Cardiac muscle cell (in vitro differentiated cells and primary cell): Measurements from ENCODE around the gene MYO5B. TPM values are rescaled to one million over a fixed set of nuclear protein-coding genes. Genes with fewer than 3 reads are reported as not detected.

Experiments used
- DNase-seq, 2 donors: peaks; one replicate each; pipeline versions ENCODE4 v3.0.0 to v3.0.0-alpha.2; 2010 to 2017; ENCODE audit warnings: low read depth in 1 of 2, low spot score in 1 of 2
- H3K27ac ChIP-seq: fragments of 200-600 bp; sonication (generic); 2 replicates; pipeline ENCODE4 v1.5.1; 2016
- H3K27me3 ChIP-seq: fragments of 200-600 bp; sonication (generic); 2 replicates; pipeline ENCODE4 v1.6.0; 2016; ENCODE audit warnings: control low read depth
- H3K36me3 ChIP-seq: fragments of 200-600 bp; sonication (generic); 2 replicates; pipeline ENCODE4 v1.5.1; 2016; ENCODE audit warnings: control low read depth
- H3K4me1 ChIP-seq: fragments of 200-600 bp; sonication (generic); 2 replicates; pipeline ENCODE4 v1.8.1; 2017; ENCODE audit warnings: low read depth, mild to moderate bottlenecking, mixed run types
- H3K4me3 ChIP-seq: fragments of 200-600 bp; sonication (generic); 2 replicates; pipeline ENCODE4 v1.5.1; 2016; ENCODE audit warnings: mild to moderate bottlenecking
- H3K9me3 ChIP-seq: fragments of 200-600 bp; sonication (generic); 2 replicates; pipeline ENCODE4 v1.5.1; 2017; ENCODE audit warnings: low read depth, mild to moderate bottlenecking, control low read depth
- polyA plus RNA-seq: library from polyadenylated mRNA; unstranded; fragments of >200 nt; fragmentation: Nextera tagmentation; extraction: Ambion mirVana; gene quantifications from 2 replicates; pipeline ENCODE4 v1.2.1, GENCODE V29; 2016
- total RNA-seq: library from RNA; depleted of rRNA; stranded (reverse); fragments of >200 nt; gene quantifications from 2 replicates; pipeline ENCODE4 v1.2.3, GENCODE V29; 2016
- TF ChIP-seq, protein P1 (sequence below): IDR thresholded peaks from 2 replicates; pipeline ENCODE4 v1.5.1; 2012; ENCODE audit warnings: low read depth, mild to moderate bottlenecking, low read length

Gene MYO5B
- total and polyA plus RNA-seq, 2 experiments from 2014 or later: 3.0 to 16.7 TPM

DNA sequence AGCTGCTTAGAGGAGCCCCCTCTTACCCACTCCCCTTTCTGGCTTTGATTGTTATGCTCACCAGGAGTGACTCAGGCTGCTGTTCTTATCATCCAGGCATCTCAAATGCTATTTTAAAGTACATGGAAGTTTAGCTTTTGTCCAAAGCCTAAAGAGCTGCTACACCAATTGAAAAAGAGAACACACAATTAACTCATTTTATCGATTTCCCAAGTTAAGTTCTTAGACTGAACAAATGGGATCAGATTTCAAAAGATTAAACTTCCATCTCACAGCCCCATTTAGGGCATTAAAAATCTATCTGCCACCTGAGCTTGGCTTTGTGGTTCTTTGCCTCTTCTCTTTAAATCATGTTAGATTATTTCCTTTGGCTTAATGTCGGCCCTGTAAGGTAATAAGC, 81.2 kb downstream of the MYO5B start:
- no peak overlapping the region for H3K4me3 ChIP-seq
- TF ChIP-seq, protein P1, sequence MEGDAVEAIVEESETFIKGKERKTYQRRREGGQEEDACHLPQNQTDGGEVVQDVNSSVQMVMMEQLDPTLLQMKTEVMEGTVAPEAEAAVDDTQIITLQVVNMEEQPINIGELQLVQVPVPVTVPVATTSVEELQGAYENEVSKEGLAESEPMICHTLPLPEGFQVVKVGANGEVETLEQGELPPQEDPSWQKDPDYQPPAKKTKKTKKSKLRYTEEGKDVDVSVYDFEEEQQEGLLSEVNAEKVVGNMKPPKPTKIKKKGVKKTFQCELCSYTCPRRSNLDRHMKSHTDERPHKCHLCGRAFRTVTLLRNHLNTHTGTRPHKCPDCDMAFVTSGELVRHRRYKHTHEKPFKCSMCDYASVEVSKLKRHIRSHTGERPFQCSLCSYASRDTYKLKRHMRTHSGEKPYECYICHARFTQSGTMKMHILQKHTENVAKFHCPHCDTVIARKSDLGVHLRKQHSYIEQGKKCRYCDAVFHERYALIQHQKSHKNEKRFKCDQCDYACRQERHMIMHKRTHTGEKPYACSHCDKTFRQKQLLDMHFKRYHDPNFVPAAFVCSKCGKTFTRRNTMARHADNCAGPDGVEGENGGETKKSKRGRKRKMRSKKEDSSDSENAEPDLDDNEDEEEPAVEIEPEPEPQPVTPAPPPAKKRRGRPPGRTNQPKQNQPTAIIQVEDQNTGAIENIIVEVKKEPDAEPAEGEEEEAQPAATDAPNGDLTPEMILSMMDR: no peak
- peaks cover 5% of the 10 kb centered on the region for H3K4me1 ChIP-seq
- DNase-seq: no peak
- H3K9me3 ChIP-seq: no peaks in the 10 kb centered on the region
- no peaks in the 10 kb centered on the region for H3K36me3 ChIP-seq
- H3K27me3 ChIP-seq: no peaks in the 10 kb centered on the region
- H3K27ac ChIP-seq: no peak overlapping the region

DNA sequence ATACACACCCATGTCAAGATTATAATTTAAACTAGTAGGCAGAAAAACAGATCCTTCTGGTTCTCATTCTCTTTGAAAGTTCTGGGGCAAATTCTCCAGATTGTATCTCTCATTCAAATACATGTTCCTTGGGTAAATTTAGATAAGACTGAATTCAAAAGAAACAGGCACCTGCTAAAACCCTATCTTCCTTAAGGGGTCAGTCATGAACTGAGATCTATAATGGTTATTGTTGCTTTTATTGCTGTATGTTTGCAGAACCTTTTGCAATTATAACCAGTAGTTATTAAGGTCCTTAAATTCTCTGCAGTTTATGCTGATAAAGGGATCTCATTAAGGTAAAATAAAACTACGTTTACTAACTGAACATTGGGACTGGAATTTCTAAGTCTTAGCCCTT, 83.5 kb downstream of the MYO5B start:
- H3K36me3 ChIP-seq: no peaks in the 10 kb centered on the region
- H3K4me3 ChIP-seq: no peak overlapping the region
- no peak overlapping the region for H3K27ac ChIP-seq
- no peaks in the 10 kb centered on the region for H3K27me3 ChIP-seq
- no peak for DNase-seq
- TF ChIP-seq, protein P1: no peak
- no peaks in the 10 kb centered on the region for H3K9me3 ChIP-seq
- H3K4me1 ChIP-seq: peaks cover 5% of the 10 kb centered on the region

DNA sequence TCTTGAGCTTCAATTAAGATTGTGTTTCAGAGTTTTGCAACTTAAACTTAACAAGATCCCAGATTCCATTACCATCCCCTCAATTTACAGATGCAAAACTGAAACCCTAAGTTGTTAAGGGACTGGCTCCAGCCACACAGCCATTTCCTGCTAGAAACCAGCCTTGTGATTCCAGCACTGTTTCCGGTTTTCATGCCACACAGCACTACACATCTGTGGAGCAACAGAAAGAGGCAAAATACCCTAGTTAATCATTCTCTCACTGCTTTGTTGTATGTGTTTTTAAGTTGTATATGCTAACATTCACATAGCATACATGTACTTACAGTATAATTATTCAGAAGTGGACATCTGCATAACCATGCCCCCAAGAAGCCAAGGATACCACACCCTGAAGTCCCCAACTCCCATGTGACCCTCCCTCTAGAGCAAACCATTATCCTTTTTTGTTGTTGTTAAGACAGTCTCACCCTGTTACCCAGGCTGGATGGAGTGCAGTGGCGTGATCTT, 87.4 kb downstream of the MYO5B start:
- H3K27ac ChIP-seq: no peak overlapping the region
- no peaks in the 10 kb centered on the region for H3K4me1 ChIP-seq
- H3K9me3 ChIP-seq: no peaks in the 10 kb centered on the region
- TF ChIP-seq, protein P1: no peak
- no peak overlapping the region for H3K4me3 ChIP-seq
- H3K27me3 ChIP-seq: no peaks in the 10 kb centered on the region
- no peaks in the 10 kb centered on the region for H3K36me3 ChIP-seq
- DNase-seq: no peak

DNA sequence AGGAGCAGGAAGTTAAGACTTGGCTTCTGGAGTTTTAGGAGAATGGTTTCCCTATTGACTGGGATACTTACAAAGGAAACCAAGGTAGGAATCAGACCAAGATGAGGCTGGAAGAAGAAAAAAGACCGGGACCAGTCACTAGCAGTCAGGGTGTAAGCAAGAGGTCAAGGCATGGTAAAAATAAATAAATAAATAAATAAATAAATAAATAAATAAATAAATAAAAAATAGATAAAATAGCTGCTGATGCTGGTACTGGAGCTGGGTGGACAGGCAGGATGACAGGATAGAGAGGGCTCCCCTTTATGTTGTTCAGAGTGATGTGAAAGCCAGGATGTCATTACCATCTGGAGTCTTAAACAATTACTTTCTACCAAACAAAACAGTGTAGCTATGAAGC, 89.9 kb downstream of the MYO5B start:
- no peak for DNase-seq
- no peaks in the 10 kb centered on the region for H3K27me3 ChIP-seq
- H3K4me3 ChIP-seq: no peak overlapping the region
- H3K36me3 ChIP-seq: no peaks in the 10 kb centered on the region
- TF ChIP-seq, protein P1: no peak
- H3K27ac ChIP-seq: no peak overlapping the region
- no peaks in the 10 kb centered on the region for H3K4me1 ChIP-seq
- no peaks in the 10 kb centered on the region for H3K9me3 ChIP-seq

DNA sequence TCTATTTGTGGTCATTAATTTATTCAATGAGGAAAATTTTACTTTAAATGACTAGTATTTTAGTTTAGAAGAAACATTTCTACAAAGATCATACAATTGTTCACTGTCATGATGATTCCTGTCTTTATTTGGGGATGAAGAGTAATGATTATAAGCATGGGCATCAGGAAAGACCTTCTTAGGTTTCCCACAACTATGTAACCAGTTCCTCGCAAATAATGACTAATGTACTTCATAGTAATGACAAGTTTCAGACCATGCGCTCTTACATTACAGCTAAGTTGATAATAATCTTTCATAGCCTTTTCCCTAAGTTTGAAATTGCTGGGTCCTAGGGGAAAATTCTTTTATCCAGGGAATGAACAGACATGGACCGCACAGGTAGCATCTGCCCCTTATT, 90.5 kb downstream of the MYO5B start:
- no peak for DNase-seq
- Histone ChIP-seq H3K27me3 (no peaks in the 10 kb centered on the region), H3K27ac (no peak overlapping the region), H3K4me3 (no peak overlapping the region), H3K9me3 (no peaks in the 10 kb centered on the region), H3K36me3 (no peaks in the 10 kb centered on the region), H3K4me1 (no peaks in the 10 kb centered on the region)
- TF ChIP-seq, protein P1: no peak
